Activated CD8-positive, alpha-beta memory T cell treated with anti-CD3 and anti-CD28 coated beads, Interleukin-2, amount 10 ng/mL, durations not matched to agents 7 days and 5 days (primary cell): ENCODE data around the gene RNASE12. TPM values are rescaled to one million over a fixed set of nuclear protein-coding genes. Genes with fewer than 3 reads are reported as not detected.
A peak's percentile ranks its signal among the peaks of the same experiment; 100 is the strongest.
"Not testable (repeated sequence)": the region's sequence is repeated elsewhere in the genome, so short reads cannot be mapped to it uniquely, and the experiment has no call there.

ENCODE experiments used
- ATAC-seq: fragments of 150-1000 bp; cut with Tn5 transposase; one replicate; pipeline ENCODE4 v1.10.0; 2021; ENCODE audit warnings: moderate library complexity
- CTCF ChIA-PET: fragments of 350-600 bp; sonication (Branson Sonifier 250); formaldehyde crosslinking; loops from one replicate; lab custom pipeline; 2021; ENCODE audit warnings: antibody characterized with exemption; lab: Charles Lee
- DNase-seq: peaks from one replicate; pipeline ENCODE4 v3.0.0-alpha.2; 2020
- H3K27ac Mint-ChIP-seq: one replicate; pipeline ENCODE4 v1.8.0; 2021; ENCODE audit warnings: mild to moderate bottlenecking, mixed read lengths
- H3K27me3 Mint-ChIP-seq: one replicate; pipeline ENCODE4 v1.8.0; 2021; ENCODE audit warnings: mixed read lengths
- H3K36me3 Mint-ChIP-seq: one replicate; pipeline ENCODE4 v1.8.0; 2021; ENCODE audit warnings: mild to moderate bottlenecking, mixed read lengths
- H3K4me1 Mint-ChIP-seq: one replicate; pipeline ENCODE4 v1.8.0; 2021; ENCODE audit warnings: mixed read lengths
- H3K4me3 Mint-ChIP-seq: one replicate; pipeline ENCODE4 v1.8.0; 2021; ENCODE audit warnings: mild to moderate bottlenecking, moderate library complexity, mixed read lengths
- H3K9me3 Mint-ChIP-seq: one replicate; pipeline ENCODE4 v1.8.0; 2022; ENCODE audit warnings: low read depth, mixed read lengths
- total RNA-seq, 2 experiments: library from RNA; stranded (reverse); gene quantifications; one replicate each; pipeline ENCODE4 v1.2.3, GENCODE V29; 2021

Gene RNASE12
- total RNA-seq, 2 experiments from 2014 or later, result not detected

GRCh38 chr14:20622816-20623291, 31.7 kb upstream of the RNASE12 start:
- ATAC-seq (no peak), DNase-seq (no peak)
- Mint-ChIP-seq H3K9me3 (peaks cover 3% of the 10 kb centered on the region), H3K4me3 (peak overlapping the region; percentile 42), H3K4me1 (peaks cover 58% of the 10 kb centered on the region), H3K36me3 (peaks cover 4% of the 10 kb centered on the region), H3K27ac (no peak overlapping the region), H3K27me3 (peaks cover 52% of the 10 kb centered on the region)
- CTCF ChIA-PET, result interaction anchor here (0.8 to 2.7 kb wide), 9 partner anchors 9 to 251 kb away, joined by 3 to 16 read pairs (median 3); partner anchors contain the start of genes RNASE6 and TEP1

- Mint-ChIP-seq H3K27me3 (peaks cover 33% of the 10 kb centered on the region), H3K27ac (no peak overlapping the region), H3K4me3 (no peak overlapping the region), H3K9me3 (peaks cover 3% of the 10 kb centered on the region), H3K36me3 (peaks cover 4% of the 10 kb centered on the region), H3K4me1 (peaks cover 52% of the 10 kb centered on the region)
- ATAC-seq (no peak), DNase-seq (no peak)
- CTCF ChIA-PET, result interaction anchor here (1.2 kb wide), 1 partner anchor 350 kb away, joined by 3 read pairs; no protein-coding TSS in a partner anchor
These were observed 29.8 kb upstream of the RNASE12 start for GRCh38 chr14:20620798-20621478.

DNA sequence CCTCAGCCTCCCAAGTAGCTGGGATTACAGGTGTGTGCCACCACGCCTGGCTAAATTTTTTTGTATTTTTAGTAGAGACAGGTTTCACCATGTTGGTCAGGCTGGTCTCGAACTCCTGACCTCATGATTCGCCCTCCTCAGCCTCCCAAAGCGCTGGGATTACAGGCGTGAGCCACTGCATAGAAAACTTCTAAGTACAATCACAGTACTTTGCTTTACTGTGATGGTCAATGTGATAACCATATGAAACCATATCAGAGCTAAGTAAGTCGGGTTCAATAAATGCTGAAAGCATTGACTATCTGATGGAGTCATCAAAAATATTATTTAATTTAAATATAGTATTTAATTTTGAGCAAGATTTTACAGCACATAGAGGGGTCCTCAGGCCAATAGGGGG, 28.5 kb upstream of the RNASE12 start:
- not testable (repeated sequence) for H3K27ac Mint-ChIP-seq, DNase-seq, ATAC-seq, H3K36me3 Mint-ChIP-seq, H3K9me3 Mint-ChIP-seq, H3K4me3 Mint-ChIP-seq
- CTCF ChIA-PET, result interaction anchor here (1.8 kb wide), 1 partner anchor 10 kb away, joined by 6 read pairs; no protein-coding TSS in a partner anchor
- H3K4me1 Mint-ChIP-seq, result peaks cover 45% of the 10 kb centered on the region
- peaks cover 23% of the 10 kb centered on the region for H3K27me3 Mint-ChIP-seq

- ATAC-seq (no peak), DNase-seq (no peak)
- no peak overlapping the region for H3K4me3 Mint-ChIP-seq
- peaks cover 3% of the 10 kb centered on the region for H3K9me3 Mint-ChIP-seq
- CTCF ChIA-PET, result interaction anchor here (1.8 kb wide), 1 partner anchor 8 kb away, joined by 6 read pairs; no protein-coding TSS in a partner anchor
- H3K27ac Mint-ChIP-seq, result no peak overlapping the region
- H3K36me3 Mint-ChIP-seq, result peaks cover 2% of the 10 kb centered on the region
- H3K4me1 Mint-ChIP-seq, result peaks cover 38% of the 10 kb centered on the region
- H3K27me3 Mint-ChIP-seq, result peaks cover 17% of the 10 kb centered on the region
These were observed 27.1 kb upstream of the RNASE12 start for GRCh38 chr14:20618271-20618749.

DNA sequence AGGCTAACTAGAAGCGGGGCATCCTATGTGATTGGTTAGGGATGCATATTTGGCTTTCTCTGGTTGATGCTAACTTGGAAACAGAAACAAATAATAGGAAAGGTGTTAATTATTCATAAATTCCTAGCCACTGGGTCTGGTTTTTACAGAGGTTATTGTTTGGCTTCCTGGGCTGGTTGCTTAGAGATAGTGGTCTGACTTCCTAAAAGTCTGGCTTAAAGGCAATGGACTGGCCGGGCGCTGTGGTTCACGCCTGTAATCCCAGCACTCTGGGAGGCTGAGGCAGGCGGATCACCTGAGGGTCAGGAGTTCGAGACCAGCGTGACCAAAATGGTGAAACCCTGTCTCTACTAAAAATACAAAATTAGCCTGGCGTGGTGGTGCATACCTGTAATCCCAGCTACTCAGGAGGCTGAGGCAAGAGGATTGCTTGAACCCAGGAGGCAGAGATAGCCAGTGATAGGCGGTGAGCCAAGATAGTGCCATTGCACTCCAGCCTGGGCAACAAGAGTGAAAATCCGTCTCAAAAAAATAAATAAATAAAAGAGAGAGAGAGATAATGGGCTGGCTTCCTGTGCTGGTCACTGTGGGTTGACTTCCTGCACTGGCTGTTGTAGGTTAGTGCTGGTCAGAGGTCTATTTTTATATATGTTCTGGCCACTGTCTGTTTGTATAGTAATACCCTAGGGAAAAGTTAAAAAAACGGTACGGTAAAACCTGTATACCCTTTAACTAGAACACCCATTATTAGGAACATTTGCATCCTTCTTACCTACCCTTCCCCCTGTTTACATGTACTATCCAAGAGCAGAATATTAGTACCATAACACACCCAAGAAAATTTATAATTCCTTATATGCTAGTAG, 26.2 kb upstream of the RNASE12 start:
- Mint-ChIP-seq H3K27me3 (peaks cover 11% of the 10 kb centered on the region), H3K36me3 (peaks cover 2% of the 10 kb centered on the region), H3K27ac (no peak overlapping the region), H3K4me3 (no peak overlapping the region), H3K4me1 (peaks cover 28% of the 10 kb centered on the region), H3K9me3 (peaks cover 3% of the 10 kb centered on the region)
- CTCF ChIA-PET, result no interaction called here
- ATAC-seq (no peak), DNase-seq (no peak)

DNA sequence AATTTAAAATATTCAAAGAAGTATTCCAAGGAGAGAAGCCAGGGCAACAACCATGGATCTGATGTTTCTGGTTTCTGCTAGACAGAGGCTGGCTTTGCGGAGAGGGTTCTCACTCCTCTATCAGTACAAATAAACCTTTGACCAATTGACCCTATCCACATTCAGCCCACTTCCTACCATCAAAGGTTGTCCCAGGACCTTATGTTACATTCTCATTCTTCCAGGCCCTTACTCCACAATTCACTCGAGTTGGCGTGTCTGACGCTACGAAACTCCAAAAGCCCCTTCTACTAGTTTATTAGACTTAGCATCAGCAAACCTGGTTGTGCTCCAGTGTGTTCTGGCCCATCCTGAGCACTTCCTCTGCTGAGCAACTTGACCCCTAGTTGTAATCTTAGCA, 24.8 kb upstream of the RNASE12 start:
- CTCF ChIA-PET, result interaction anchor here (2.8 kb wide), 1 partner anchor 10 kb away, joined by 7 read pairs; no protein-coding TSS in a partner anchor
- no peak overlapping the region for H3K4me3 Mint-ChIP-seq
- no peak for ATAC-seq

DNA sequence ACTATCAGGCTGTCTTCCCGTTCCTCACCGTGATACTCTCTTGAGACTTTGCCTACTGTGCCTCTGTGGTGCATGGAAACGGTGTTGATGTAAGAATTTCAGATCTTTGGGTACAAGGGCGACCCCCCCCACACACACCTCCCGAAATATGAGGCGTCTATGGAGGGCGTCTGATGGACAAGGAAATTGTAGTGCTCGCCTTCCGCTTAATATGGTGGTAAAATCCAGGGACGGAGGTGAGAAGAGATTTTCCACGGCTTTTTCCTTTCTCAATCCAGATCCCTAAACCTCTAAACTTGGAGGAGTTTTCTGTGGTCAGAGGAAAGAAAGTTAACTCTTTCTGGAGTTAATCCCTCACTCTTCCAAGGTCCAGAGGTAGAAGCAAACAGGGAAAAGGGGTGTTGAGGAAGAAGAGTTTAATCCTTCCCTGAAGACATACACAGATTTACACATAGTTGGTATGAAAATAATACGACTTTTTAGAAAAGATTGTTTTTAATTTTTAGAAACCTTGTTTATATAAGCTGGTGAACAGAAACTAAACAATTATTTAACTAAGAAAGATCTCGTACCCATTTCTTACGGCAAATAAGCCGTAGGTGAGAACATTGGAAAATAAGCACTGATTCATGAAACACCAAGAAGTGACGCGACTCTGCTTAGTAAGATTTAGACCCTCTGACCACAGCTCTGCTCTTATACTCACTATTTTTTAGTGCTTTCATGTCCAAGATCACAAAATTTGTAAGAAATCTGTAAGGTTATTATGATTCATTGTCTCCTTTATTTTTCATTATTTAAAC, 23.1 kb upstream of the RNASE12 start:
- DNase-seq (no peak), ATAC-seq (peak; percentile 6)
- Mint-ChIP-seq H3K4me3 (peak overlapping the region; percentile 21), H3K9me3 (no peaks in the 10 kb centered on the region), H3K27ac (no peak overlapping the region), H3K27me3 (peaks cover 8% of the 10 kb centered on the region), H3K4me1 (peaks cover 26% of the 10 kb centered on the region), H3K36me3 (no peaks in the 10 kb centered on the region)
- CTCF ChIA-PET, result interaction anchor here (0.6 to 3.3 kb wide), 19 partner anchors 9 to 287 kb away, joined by 3 to 28 read pairs (median 5); partner anchors contain the start of genes ANG, APEX1, CCNB1IP1 and OSGEP

More for the DNA sequence above, 24.8 kb upstream of the RNASE12 start:
- peaks cover 10% of the 10 kb centered on the region for H3K27me3 Mint-ChIP-seq
- H3K9me3 Mint-ChIP-seq, result no peaks in the 10 kb centered on the region
- no peak overlapping the region for H3K27ac Mint-ChIP-seq
- DNase-seq, result no peak
- H3K36me3 Mint-ChIP-seq, result no peaks in the 10 kb centered on the region
- H3K4me1 Mint-ChIP-seq, result peaks cover 26% of the 10 kb centered on the region

- Mint-ChIP-seq H3K27me3 (no peaks in the 10 kb centered on the region), H3K36me3 (no peaks in the 10 kb centered on the region), H3K9me3 (no peaks in the 10 kb centered on the region), H3K4me3 (no peak overlapping the region), H3K4me1 (peaks cover 24% of the 10 kb centered on the region), H3K27ac (no peak overlapping the region)
- CTCF ChIA-PET, result interaction anchor here (0.6 to 3.3 kb wide), 24 partner anchors 10 to 286 kb away, joined by 3 to 28 read pairs (median 4); partner anchors contain the start of genes ANG, APEX1, CCNB1IP1 and OSGEP
- ATAC-seq, result peak; percentile 80
- peak; percentile 91 for DNase-seq
These were observed 22.2 kb upstream of the RNASE12 start for GRCh38 chr14:20613094-20614037.

DNA sequence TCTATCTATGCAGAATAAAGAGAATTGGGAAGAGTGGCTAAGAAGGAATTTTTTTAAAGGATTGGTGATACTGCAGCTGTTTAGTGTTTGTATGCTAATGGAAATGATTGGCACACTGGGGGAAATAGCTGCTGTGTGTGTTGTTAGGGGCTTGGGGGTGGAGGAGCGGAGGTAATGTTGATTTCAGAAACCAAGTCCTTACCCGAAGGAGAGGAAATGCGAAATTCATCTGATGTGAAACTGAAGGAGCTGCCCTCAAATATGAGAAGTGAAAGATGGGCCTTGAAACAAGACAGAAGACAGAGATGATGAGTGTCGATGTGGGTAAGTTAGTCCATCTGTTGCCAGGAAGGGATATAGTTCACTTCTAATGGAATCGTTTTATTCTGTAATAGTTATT, 21.2 kb upstream of the RNASE12 start:
- peaks cover 21% of the 10 kb centered on the region for H3K4me1 Mint-ChIP-seq
- H3K27ac Mint-ChIP-seq, result no peak overlapping the region
- no peaks in the 10 kb centered on the region for H3K36me3 Mint-ChIP-seq
- H3K9me3 Mint-ChIP-seq, result no peaks in the 10 kb centered on the region
- ATAC-seq (no peak), DNase-seq (no peak)
- H3K27me3 Mint-ChIP-seq, result no peaks in the 10 kb centered on the region
- no peak overlapping the region for H3K4me3 Mint-ChIP-seq
- CTCF ChIA-PET, result interaction anchor here (1.2 to 3.3 kb wide), 11 partner anchors 11 to 286 kb away, joined by 3 to 28 read pairs (median 16); partner anchors contain the start of genes PARP2 and RNASE4

DNA sequence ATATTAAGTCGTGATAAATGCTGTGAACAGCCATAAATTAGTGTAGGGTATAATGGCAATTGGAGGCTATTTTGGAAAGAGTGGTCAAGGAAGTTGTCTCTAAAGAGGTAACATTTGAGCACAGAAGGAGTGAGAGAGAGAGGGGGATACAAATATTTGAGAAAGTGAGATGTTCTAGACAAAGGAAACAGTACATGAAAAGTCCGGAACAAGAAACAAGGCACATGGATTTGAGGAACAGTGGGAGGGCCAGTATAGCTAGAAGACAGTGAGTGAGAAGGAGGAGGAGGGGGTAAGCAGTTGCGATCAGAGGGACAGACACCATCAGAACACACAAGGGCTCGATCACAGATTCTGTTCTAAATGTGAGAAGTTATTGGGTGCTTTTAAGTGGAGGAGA, 20.1 kb upstream of the RNASE12 start:
- H3K9me3 Mint-ChIP-seq, result no peaks in the 10 kb centered on the region
- no peak for ATAC-seq
- no peaks in the 10 kb centered on the region for H3K36me3 Mint-ChIP-seq
- H3K4me1 Mint-ChIP-seq, result peaks cover 18% of the 10 kb centered on the region
- no peak overlapping the region for H3K27ac Mint-ChIP-seq
- no peak overlapping the region for H3K4me3 Mint-ChIP-seq
- CTCF ChIA-PET, result interaction anchor here (1.4 to 6.7 kb wide), 7 partner anchors 20 to 284 kb away, joined by 4 to 89 read pairs (median 20); partner anchors contain the start of genes APEX1, OSGEP and RNASE4
- no peak for DNase-seq
- H3K27me3 Mint-ChIP-seq, result no peaks in the 10 kb centered on the region

DNA sequence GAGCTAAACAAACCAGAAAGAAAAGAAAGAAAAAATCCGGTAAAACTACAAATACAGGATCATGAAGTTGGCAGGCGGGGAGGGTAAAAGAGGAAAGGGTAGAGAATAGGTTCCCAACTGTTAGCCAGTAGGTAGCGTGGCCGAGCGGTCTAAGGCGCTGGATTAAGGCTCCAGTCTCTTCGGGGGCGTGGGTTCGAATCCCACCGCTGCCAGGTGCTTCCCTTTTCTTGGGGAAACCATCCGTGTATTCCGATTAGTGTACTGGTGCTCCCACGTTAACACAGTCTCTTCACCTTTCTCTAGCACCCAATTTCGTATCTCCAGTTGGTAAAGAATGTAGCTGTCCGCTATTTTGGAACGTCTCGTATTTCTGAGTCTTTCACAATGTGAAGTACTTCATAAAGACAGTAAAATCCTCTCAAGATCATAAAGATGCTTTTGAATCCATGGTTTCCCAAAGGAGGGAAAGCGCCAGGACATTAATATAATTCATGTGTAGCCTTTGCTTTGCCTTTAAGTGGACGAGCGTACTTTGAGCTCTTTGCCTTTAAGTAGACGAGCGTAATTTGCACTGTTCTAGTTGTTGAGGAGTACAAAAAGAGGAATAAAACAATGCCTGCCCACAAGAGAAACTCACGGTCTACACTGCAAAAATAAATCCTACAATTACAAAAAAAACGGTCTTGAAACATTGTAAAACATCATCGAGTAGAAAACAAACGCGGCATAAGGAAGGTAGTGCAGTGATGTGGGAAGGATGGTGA, 19.0 kb upstream of the RNASE12 start:
- peak; percentile 13 for ATAC-seq
- H3K36me3 Mint-ChIP-seq, result no peaks in the 10 kb centered on the region

More for the DNA sequence above, 19.0 kb upstream of the RNASE12 start:
- H3K27ac Mint-ChIP-seq, result no peak overlapping the region
- peaks cover 16% of the 10 kb centered on the region for H3K4me1 Mint-ChIP-seq
- DNase-seq, result peak; percentile 83
- no peaks in the 10 kb centered on the region for H3K27me3 Mint-ChIP-seq
- no peaks in the 10 kb centered on the region for H3K9me3 Mint-ChIP-seq
- CTCF ChIA-PET, result interaction anchor here (0.7 to 6.7 kb wide), 28 partner anchors 9 to 293 kb away, joined by 3 to 89 read pairs (median 6); partner anchors contain the start of genes APEX1, CCNB1IP1, OSGEP and PIP4P1
- no peak overlapping the region for H3K4me3 Mint-ChIP-seq
